Liver (tissue), 9 donors: ENCODE results near the gene GPRC5B. TPM values are rescaled to one million over a fixed set of nuclear protein-coding genes. Genes with fewer than 3 reads are reported as not detected.

ENCODE experiments used
- DNase-seq: peaks from one replicate; pipeline ENCODE4 v3.0.0-alpha.2; 2017; ENCODE audit warnings: low spot score
- H3K27ac ChIP-seq, 2 donors: one replicate each; pipeline ENCODE4 v1.7.0; 2013; ENCODE audit warnings: inconsistent platforms in 2 of 2, low read length in 2 of 2, control low read depth in 1 of 2, low read depth in 1 of 2, mild to moderate bottlenecking in 1 of 2
- H3K27me3 ChIP-seq, 4 donors: one replicate each; pipeline versions ENCODE4 v1.6.1 to v1.7.0; 2013; ENCODE audit warnings: low read length in 3 of 4, inconsistent platforms in 1 of 4, mild to moderate bottlenecking in 1 of 4, moderate library complexity in 1 of 4; ENCODE audit not compliant: control insufficient read depth in 4 of 4, insufficient read depth in 4 of 4
- H3K36me3 ChIP-seq, 4 donors: one replicate each; pipeline versions ENCODE4 v1.6.1 to v1.7.0; 2013; ENCODE audit warnings: low read length in 3 of 4, mild to moderate bottlenecking in 3 of 4, low read depth in 1 of 4, moderate library complexity in 1 of 4; ENCODE audit not compliant: control insufficient read depth in 4 of 4, insufficient read depth in 3 of 4
- H3K4me1 ChIP-seq, 4 donors: one replicate each; pipeline versions ENCODE4 v1.6.1 to v1.7.0; 2013; ENCODE audit warnings: low read length in 3 of 4, mild to moderate bottlenecking in 3 of 4, moderate library complexity in 1 of 4; ENCODE audit not compliant: control insufficient read depth in 4 of 4, insufficient read depth in 4 of 4
- H3K4me3 ChIP-seq, 3 donors: one replicate each; pipeline versions ENCODE4 v1.6.1 to v1.7.0; 2013; ENCODE audit warnings: low read length in 3 of 3, control low read depth in 1 of 3, low read depth in 1 of 3, mild to moderate bottlenecking in 1 of 3
- H3K9ac ChIP-seq, 2 donors: one replicate each; pipeline ENCODE4 v1.7.0; 2013; ENCODE audit warnings: low read length in 2 of 2, mild to moderate bottlenecking in 2 of 2, moderate library complexity in 2 of 2, control low read depth in 1 of 2, low read depth in 1 of 2
- H3K9me3 ChIP-seq, 4 donors: one replicate each; pipeline versions ENCODE4 v1.6.1 to v1.7.0; 2013; ENCODE audit warnings: low read length in 3 of 4; ENCODE audit not compliant: control insufficient read depth in 4 of 4
- EGR1 ChIP-seq, 2 donors: IDR thresholded peaks; 2 replicates each; pipeline ENCODE4 v1.6.1; 2016 to 2018; ENCODE audit warnings: antibody characterized with exemption in 2 of 2, low read depth in 2 of 2
- FOXA1 ChIP-seq: IDR thresholded peaks from 2 replicates; pipeline ENCODE4 v1.6.1; 2016; ENCODE audit warnings: antibody characterized with exemption
- GABPA ChIP-seq, 2 donors: IDR thresholded peaks in 1 of 2; conservative IDR thresholded peaks in 1 of 2; 2 replicates each; pipeline ENCODE4 v1.6.1; 2016; ENCODE audit warnings: antibody characterized with exemption in 2 of 2, mild to moderate bottlenecking in 1 of 2, moderate library complexity in 1 of 2
- HNF4A ChIP-seq, 2 donors: conservative IDR thresholded peaks; 2 replicates each; pipeline ENCODE4 v1.6.1; 2016; ENCODE audit warnings: antibody characterized with exemption in 2 of 2, mild to moderate bottlenecking in 2 of 2
- HNF4G ChIP-seq: IDR thresholded peaks from 2 replicates; pipeline ENCODE4 v1.6.1; 2016; ENCODE audit warnings: antibody characterized with exemption
- JUND ChIP-seq, 2 donors: IDR thresholded peaks; 2 replicates each; pipeline ENCODE4 v1.6.1; 2016; ENCODE audit warnings: antibody characterized with exemption in 2 of 2
- RAD21 ChIP-seq, 2 donors: IDR thresholded peaks; 2 replicates each; pipeline ENCODE4 v1.6.1; 2016; ENCODE audit warnings: antibody characterized with exemption in 2 of 2, mild to moderate bottlenecking in 2 of 2
- RXRA ChIP-seq, 2 donors: IDR thresholded peaks; 2 replicates each; pipeline ENCODE4 v1.6.1; 2017 to 2018; ENCODE audit warnings: antibody characterized with exemption in 2 of 2, mild to moderate bottlenecking in 1 of 2
- SP1 ChIP-seq: IDR thresholded peaks from 2 replicates; pipeline ENCODE4 v1.6.1; 2018; ENCODE audit warnings: antibody characterized with exemption, mild to moderate bottlenecking
- TAF1 ChIP-seq: conservative IDR thresholded peaks from 2 replicates; pipeline ENCODE4 v1.6.1; 2016; ENCODE audit warnings: antibody characterized with exemption, mild to moderate bottlenecking
- WGBS: extraction: QIAGEN DNeasy Blood & Tissue Kit; methylation state at CpG from one replicate; pipeline ENCODE4 v1.1.7; 2013; 5-methylcytosine and 5-hydroxymethylcytosine counted together
- polyA plus RNA-seq, 2 donors: library from polyadenylated mRNA; stranded (reverse) in 1 of 2; unstranded in 1 of 2; fragments of 200-250 nt in 1 of 2; fragments of >200 nt in 1 of 2; fragmentation: Nextera tagmentation in 1 of 2; extraction: Ambion mirVana in 1 of 2; gene quantifications; one replicate each; pipeline versions ENCODE4 v1.2.1 to v1.2.3, GENCODE V29; 2013 to 2015
- total RNA-seq, 2 donors: library from RNA; depleted of rRNA; stranded (reverse); fragments of >200 nt; gene quantifications; one replicate each; pipeline ENCODE4 v1.2.3, GENCODE V29; 2014
- TF ChIP-seq, protein P1 (sequence below): IDR thresholded peaks from 2 replicates; pipeline ENCODE4 v1.6.1; 2016; ENCODE audit warnings: antibody characterized with exemption
- TF ChIP-seq, protein P2 (sequence below): IDR thresholded peaks from 2 replicates; pipeline ENCODE4 v1.6.1; 2016; ENCODE audit warnings: antibody characterized with exemption
- TF ChIP-seq, protein P3 (sequence below): IDR thresholded peaks from 2 replicates; pipeline ENCODE4 v1.6.1; 2016; ENCODE audit warnings: antibody characterized with exemption
- TF ChIP-seq, protein P4 (sequence below): IDR thresholded peaks from 2 replicates; pipeline ENCODE4 v1.6.1; 2016; ENCODE audit warnings: antibody characterized with exemption, mild to moderate bottlenecking
- TF ChIP-seq, protein P5 (sequence below): fragments of 150-350 bp; IDR thresholded peaks from 2 replicates; pipeline ENCODE4 v1.5.1; 2017; ENCODE audit warnings: improper control_type of control experiment, low read depth, low read length; ENCODE audit not compliant: missing input control
- donor health status: healthy.
- donor health status: healthy.
- donor health status: healthy.
- donor health status: healthy.
- donor health status: healthy.

The GPRC5B gene
- total and polyA plus RNA-seq, 4 donors = 1.5 to 4.7 (median 2.7) TPM

DNA sequence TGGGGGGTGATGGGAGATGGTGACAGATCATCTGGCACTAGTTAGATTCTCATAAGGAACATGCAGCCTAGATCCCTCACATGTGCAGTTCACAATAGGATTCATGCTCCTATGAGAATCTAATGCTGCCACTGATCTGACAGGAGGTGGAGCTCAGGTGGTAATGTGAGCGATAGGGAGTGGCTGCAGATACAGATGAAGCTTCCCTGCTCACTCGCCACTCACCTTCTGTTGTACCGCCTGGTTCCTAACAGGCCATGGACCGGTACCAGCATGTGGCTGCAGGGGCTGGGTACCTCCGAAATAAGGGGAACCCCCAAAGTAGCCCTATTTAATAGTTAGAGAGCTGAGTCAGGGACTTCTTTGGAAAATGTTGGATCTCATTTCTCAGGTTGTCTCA is 60.4 kb downstream of the GPRC5B start:
- H3K27ac ChIP-seq = no peak overlapping the region
- 98% methylated on average over 5 of the region's 5 CpGs for WGBS
- no peaks in the 10 kb centered on the region for H3K9me3 ChIP-seq
- no peak for DNase-seq
- no peak overlapping the region for H3K9ac ChIP-seq
- H3K4me1 ChIP-seq = no peaks in the 10 kb centered on the region
- no peak overlapping the region for H3K4me3 ChIP-seq
- no peaks in the 10 kb centered on the region for H3K36me3 ChIP-seq
- no peaks in the 10 kb centered on the region for H3K27me3 ChIP-seq
- TF ChIP-seq TAF1 (no peak), RAD21 (IDR thresholded peaks at IDR 0.05) (no peak), SP1 (no peak), HNF4G (no peak), RXRA (IDR thresholded peaks at IDR 0.05) (no peak), JUND (IDR thresholded peaks at IDR 0.05) (no peak), EGR1 (IDR thresholded peaks at IDR 0.05; ENCODE audit: low read depth in 2 of 2) (no peak), FOXA1 (no peak)
- TF ChIP-seq, protein P1, sequence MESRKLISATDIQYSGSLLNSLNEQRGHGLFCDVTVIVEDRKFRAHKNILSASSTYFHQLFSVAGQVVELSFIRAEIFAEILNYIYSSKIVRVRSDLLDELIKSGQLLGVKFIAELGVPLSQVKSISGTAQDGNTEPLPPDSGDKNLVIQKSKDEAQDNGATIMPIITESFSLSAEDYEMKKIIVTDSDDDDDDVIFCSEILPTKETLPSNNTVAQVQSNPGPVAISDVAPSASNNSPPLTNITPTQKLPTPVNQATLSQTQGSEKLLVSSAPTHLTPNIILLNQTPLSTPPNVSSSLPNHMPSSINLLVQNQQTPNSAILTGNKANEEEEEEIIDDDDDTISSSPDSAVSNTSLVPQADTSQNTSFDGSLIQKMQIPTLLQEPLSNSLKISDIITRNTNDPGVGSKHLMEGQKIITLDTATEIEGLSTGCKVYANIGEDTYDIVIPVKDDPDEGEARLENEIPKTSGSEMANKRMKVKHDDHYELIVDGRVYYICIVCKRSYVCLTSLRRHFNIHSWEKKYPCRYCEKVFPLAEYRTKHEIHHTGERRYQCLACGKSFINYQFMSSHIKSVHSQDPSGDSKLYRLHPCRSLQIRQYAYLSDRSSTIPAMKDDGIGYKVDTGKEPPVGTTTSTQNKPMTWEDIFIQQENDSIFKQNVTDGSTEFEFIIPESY = no peak
- TF ChIP-seq, protein P2, sequence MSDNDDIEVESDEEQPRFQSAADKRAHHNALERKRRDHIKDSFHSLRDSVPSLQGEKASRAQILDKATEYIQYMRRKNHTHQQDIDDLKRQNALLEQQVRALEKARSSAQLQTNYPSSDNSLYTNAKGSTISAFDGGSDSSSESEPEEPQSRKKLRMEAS = no peak
- TF ChIP-seq, protein P3, sequence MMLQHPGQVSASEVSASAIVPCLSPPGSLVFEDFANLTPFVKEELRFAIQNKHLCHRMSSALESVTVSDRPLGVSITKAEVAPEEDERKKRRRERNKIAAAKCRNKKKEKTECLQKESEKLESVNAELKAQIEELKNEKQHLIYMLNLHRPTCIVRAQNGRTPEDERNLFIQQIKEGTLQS = no peak
- TF ChIP-seq, protein P4, sequence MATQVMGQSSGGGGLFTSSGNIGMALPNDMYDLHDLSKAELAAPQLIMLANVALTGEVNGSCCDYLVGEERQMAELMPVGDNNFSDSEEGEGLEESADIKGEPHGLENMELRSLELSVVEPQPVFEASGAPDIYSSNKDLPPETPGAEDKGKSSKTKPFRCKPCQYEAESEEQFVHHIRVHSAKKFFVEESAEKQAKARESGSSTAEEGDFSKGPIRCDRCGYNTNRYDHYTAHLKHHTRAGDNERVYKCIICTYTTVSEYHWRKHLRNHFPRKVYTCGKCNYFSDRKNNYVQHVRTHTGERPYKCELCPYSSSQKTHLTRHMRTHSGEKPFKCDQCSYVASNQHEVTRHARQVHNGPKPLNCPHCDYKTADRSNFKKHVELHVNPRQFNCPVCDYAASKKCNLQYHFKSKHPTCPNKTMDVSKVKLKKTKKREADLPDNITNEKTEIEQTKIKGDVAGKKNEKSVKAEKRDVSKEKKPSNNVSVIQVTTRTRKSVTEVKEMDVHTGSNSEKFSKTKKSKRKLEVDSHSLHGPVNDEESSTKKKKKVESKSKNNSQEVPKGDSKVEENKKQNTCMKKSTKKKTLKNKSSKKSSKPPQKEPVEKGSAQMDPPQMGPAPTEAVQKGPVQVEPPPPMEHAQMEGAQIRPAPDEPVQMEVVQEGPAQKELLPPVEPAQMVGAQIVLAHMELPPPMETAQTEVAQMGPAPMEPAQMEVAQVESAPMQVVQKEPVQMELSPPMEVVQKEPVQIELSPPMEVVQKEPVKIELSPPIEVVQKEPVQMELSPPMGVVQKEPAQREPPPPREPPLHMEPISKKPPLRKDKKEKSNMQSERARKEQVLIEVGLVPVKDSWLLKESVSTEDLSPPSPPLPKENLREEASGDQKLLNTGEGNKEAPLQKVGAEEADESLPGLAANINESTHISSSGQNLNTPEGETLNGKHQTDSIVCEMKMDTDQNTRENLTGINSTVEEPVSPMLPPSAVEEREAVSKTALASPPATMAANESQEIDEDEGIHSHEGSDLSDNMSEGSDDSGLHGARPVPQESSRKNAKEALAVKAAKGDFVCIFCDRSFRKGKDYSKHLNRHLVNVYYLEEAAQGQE = no peak
- TF ChIP-seq, protein P5, sequence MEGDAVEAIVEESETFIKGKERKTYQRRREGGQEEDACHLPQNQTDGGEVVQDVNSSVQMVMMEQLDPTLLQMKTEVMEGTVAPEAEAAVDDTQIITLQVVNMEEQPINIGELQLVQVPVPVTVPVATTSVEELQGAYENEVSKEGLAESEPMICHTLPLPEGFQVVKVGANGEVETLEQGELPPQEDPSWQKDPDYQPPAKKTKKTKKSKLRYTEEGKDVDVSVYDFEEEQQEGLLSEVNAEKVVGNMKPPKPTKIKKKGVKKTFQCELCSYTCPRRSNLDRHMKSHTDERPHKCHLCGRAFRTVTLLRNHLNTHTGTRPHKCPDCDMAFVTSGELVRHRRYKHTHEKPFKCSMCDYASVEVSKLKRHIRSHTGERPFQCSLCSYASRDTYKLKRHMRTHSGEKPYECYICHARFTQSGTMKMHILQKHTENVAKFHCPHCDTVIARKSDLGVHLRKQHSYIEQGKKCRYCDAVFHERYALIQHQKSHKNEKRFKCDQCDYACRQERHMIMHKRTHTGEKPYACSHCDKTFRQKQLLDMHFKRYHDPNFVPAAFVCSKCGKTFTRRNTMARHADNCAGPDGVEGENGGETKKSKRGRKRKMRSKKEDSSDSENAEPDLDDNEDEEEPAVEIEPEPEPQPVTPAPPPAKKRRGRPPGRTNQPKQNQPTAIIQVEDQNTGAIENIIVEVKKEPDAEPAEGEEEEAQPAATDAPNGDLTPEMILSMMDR = no peak

DNA sequence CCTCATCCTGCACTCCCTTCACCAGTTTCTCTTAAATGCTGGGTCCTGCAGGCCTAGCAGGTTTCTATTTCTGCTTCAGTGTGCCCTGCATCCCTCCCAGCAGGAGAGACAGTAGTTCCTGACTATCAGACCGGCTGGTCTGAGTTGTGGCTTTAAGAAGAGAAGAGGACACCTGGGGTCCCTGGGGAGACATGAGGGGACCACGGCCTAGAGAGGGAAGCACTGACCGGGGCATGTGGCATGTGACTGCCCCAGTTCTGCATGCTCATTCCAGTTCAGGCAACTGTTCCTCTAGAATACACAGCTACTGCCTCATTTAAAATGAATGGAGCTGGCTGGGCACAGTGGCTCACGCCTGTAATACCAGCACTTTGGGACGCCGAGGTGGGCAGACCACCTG is 61.3 kb downstream of the GPRC5B start:
- Histone ChIP-seq H3K4me3 (no peak overlapping the region), H3K27me3 (no peaks in the 10 kb centered on the region), H3K9me3 (no peaks in the 10 kb centered on the region), H3K36me3 (no peaks in the 10 kb centered on the region), H3K9ac (no peak overlapping the region), H3K4me1 (no peaks in the 10 kb centered on the region), H3K27ac (no peak overlapping the region)
- DNase-seq = no peak
- TF ChIP-seq, protein P3 = no peak
- TF ChIP-seq RAD21 (IDR thresholded peaks at IDR 0.05) (no peak), GABPA (IDR thresholded peaks at IDR 0.05 in 1 of 2, conservative IDR thresholded peaks at IDR 0.05 in 1 of 2) (no peak), HNF4A (conservative IDR thresholded peaks at IDR 0.05) (no peak)
- TF ChIP-seq, protein P4 = no peak
- TF ChIP-seq, protein P2 = no peak
- TF ChIP-seq, protein P5 = no peak
- 93% methylated on average over 6 of the region's 6 CpGs for WGBS
